Ishikawa (cell line): ENCODE results near the gene SCN2B.

Experiments used
- CEBPB ChIP-seq: IDR thresholded peaks from 2 replicates; pipeline ENCODE4 v1.6.1; 2012
- CREB1 ChIP-seq: IDR thresholded peaks from 2 replicates; pipeline ENCODE4 v1.6.1; 2012; ENCODE audit warnings: low read depth
- EGR1 ChIP-seq: IDR thresholded peaks from 2 replicates; pipeline ENCODE4 v1.6.1; 2012
- EP300 ChIP-seq: IDR thresholded peaks from 2 replicates; pipeline ENCODE4 v1.6.1; 2012; ENCODE audit warnings: borderline replicate concordance
- FOXM1 ChIP-seq: IDR thresholded peaks from 2 replicates; pipeline ENCODE4 v1.6.1; 2012; ENCODE audit warnings: low read depth, borderline replicate concordance
- NFIC ChIP-seq: IDR thresholded peaks from 2 replicates; pipeline ENCODE4 v1.6.1; 2012
- RAD21 ChIP-seq: IDR thresholded peaks from 2 replicates; pipeline ENCODE4 v1.6.1; 2012; ENCODE audit warnings: low read depth
- TAF1 ChIP-seq: IDR thresholded peaks from 2 replicates; pipeline ENCODE4 v1.6.1; 2012; ENCODE audit warnings: low read depth, mild to moderate bottlenecking
- TCF12 ChIP-seq: IDR thresholded peaks from 2 replicates; pipeline ENCODE4 v1.6.1; 2012; ENCODE audit warnings: low read depth
- TEAD4 ChIP-seq: IDR thresholded peaks from 2 replicates; pipeline ENCODE4 v1.6.1; 2012
- YY1 ChIP-seq: IDR thresholded peaks from 2 replicates; pipeline ENCODE4 v1.6.1; 2012; ENCODE audit warnings: low read depth
- ZBTB7A ChIP-seq: IDR thresholded peaks from 2 replicates; pipeline ENCODE4 v1.6.1; 2012; ENCODE audit warnings: low read depth
- TF ChIP-seq, protein P1 (sequence below): IDR thresholded peaks from 2 replicates; pipeline ENCODE4 v1.6.1; 2012
- TF ChIP-seq, protein P2 (sequence below): IDR thresholded peaks from 2 replicates; pipeline ENCODE4 v1.6.1; 2012; ENCODE audit warnings: low read depth, mild to moderate bottlenecking
- TF ChIP-seq, protein P3 (sequence below): IDR thresholded peaks from 2 replicates; pipeline ENCODE4 v1.6.1; 2012

SCN2B gene, protein sequence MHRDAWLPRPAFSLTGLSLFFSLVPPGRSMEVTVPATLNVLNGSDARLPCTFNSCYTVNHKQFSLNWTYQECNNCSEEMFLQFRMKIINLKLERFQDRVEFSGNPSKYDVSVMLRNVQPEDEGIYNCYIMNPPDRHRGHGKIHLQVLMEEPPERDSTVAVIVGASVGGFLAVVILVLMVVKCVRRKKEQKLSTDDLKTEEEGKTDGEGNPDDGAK

DNA sequence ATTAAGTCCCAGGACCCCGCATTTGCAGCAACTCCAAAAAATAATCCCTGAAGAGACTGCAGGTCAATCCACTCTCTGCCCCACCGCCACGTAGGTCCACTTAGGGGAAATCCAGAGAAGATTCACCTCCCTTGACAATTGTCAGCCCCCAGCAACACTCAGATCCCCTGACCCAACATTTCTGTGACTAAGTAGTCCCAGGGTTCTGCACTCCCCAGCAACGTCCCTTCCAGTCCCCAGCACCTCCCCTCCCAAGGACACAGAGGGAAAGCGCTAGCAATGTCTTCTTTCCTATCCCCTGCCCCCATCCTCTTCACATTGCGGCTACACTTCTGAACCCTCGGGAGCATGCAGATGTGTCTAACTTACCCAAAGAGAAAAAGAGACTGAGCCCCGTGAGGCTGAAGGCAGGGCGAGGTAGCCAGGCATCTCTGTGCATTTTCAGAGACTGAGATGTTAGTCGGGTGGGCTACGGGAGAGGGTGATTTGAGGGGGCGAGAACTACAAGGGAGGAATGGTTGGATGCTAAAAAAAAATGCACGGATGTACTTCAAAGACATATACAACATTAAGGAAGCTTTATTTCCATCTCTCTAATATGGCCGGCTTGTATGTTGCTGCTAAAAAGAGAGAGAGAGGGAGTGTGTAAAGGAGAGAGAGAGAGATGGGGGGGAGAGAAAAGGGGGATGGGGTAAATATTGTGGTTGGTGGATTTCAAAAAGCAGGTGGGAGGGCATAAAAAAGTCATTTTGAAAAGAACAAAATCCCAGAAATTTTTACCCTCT is at the start of gene SCN2B:
SCN2B (minus strand) TSS at position 647 of the 785 bp plus-strand sequence; CDS start at position 439, 208 bp downstream.
- no peak for TF ChIP-seq ZBTB7A
- TF ChIP-seq, protein P1, sequence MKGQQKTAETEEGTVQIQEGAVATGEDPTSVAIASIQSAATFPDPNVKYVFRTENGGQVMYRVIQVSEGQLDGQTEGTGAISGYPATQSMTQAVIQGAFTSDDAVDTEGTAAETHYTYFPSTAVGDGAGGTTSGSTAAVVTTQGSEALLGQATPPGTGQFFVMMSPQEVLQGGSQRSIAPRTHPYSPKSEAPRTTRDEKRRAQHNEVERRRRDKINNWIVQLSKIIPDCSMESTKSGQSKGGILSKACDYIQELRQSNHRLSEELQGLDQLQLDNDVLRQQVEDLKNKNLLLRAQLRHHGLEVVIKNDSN, result no peak
- TF ChIP-seq NFIC, result no peak

DNA sequence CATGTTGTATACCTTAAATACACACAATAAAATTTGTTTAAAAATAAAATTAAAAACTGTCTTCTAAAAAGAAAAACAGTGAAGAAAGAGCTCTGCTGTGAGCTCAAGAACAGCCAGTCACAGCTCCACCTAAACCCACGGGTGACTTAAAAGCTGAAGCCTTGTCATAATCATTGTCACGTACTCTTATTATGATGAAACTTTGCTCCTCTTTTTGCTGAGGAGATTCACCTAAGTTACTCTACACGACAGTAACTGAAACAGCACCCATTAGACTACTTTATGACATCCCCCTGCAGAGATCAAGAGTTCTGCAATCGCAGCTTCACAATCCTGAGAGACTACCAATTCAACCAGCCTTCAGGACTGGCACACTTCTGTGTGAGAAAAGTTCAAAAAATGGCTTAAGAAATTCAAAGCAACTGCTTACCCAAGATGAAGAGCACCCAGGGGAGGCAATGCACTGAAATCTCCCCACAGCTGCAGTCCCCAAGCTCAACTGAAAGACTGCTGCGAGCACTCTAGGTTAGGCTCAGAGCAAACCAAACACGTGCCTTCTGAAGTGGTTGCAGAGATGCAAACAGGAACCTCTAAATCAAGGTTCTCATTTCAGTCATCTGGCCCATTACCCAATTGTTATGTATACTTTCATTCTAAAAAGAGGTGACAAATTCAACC is 48.2 kb upstream of the SCN2B start, which contains the start of gene JAML:
JAML (minus strand) TSS at position 501 of the 678 bp plus-strand sequence. CDS start 10,145 bp downstream, outside the sequence.
- TF ChIP-seq TAF1 (no peak), CREB1 (no peak), TCF12 (no peak), EP300 (no peak), EGR1 (no peak), FOXM1 (no peak), ZBTB7A (no peak), CEBPB (no peak), NFIC (no peak)
- TF ChIP-seq, protein P1, result no peak
- TF ChIP-seq, protein P2, sequence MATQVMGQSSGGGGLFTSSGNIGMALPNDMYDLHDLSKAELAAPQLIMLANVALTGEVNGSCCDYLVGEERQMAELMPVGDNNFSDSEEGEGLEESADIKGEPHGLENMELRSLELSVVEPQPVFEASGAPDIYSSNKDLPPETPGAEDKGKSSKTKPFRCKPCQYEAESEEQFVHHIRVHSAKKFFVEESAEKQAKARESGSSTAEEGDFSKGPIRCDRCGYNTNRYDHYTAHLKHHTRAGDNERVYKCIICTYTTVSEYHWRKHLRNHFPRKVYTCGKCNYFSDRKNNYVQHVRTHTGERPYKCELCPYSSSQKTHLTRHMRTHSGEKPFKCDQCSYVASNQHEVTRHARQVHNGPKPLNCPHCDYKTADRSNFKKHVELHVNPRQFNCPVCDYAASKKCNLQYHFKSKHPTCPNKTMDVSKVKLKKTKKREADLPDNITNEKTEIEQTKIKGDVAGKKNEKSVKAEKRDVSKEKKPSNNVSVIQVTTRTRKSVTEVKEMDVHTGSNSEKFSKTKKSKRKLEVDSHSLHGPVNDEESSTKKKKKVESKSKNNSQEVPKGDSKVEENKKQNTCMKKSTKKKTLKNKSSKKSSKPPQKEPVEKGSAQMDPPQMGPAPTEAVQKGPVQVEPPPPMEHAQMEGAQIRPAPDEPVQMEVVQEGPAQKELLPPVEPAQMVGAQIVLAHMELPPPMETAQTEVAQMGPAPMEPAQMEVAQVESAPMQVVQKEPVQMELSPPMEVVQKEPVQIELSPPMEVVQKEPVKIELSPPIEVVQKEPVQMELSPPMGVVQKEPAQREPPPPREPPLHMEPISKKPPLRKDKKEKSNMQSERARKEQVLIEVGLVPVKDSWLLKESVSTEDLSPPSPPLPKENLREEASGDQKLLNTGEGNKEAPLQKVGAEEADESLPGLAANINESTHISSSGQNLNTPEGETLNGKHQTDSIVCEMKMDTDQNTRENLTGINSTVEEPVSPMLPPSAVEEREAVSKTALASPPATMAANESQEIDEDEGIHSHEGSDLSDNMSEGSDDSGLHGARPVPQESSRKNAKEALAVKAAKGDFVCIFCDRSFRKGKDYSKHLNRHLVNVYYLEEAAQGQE, result no peak

DNA sequence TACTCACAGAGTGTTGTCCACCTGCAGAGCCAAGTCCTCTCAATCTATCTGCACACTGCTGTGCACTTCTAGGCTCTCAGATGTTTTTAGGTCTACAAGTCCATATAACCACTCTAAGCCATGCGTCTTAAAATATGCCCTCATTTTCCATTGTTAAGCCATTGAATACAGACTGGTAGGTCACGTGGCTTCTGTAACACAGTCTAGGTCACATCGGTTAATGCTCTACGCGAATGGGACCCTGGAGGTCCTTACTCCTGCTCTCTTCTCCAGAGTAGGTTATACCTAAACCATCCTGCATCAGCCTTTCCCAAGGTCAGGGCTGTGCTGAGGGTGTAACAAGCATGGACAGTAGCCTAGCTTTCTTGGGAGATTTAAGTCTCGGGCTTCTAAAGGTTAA is 47.6 kb upstream of the SCN2B start:
- TF ChIP-seq CEBPB (no peak), TCF12 (no peak), EGR1 (no peak), NFIC (no peak)

DNA sequence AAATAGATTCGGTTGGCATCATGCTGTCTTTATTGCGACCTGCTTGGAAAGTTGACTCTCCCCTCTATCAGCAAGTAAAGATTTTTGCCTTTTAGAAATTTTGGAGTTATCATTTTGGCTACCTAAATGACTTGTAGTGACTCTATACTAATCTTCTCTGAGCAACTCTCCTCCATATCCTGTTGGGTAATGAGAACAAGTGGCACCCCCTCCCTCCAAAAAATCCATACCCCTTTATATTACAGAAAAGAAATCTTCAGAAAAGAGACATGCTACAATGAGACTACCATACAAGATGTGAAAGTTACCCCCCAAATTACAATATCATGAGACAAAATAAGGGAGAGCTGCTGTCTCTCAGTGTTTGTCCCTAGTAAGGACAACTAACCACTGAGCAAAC is 47.1 kb upstream of the SCN2B start:
- TF ChIP-seq FOXM1, result no peak

DNA sequence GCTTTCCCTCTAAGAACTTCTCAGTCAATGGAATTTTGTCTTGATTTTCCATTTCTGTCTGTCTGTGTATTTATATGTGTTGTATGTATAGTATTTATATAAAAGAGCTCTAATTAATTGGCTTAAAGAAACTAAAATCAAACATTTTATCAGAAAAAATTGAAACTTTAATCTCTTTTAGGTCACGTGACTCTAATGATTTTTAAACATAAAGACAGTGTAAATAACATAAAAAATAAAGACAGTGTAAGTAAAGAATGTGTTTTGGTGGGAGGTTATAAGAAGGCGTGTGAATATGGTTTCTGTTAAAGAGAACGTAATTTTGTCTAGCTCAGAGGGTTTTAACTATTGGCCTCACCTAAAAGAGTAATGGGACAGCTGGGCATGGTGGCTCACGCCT is 46.0 kb upstream of the SCN2B start:
- TF ChIP-seq, protein P1, result no peak
- TF ChIP-seq RAD21 (no peak), CEBPB (no peak), NFIC (no peak), FOXM1 (no peak), EP300 (no peak), YY1 (no peak), TAF1 (no peak), EGR1 (no peak), TEAD4 (no peak), TCF12 (no peak), CREB1 (no peak), ZBTB7A (no peak)
- TF ChIP-seq, protein P2, result no peak
- TF ChIP-seq, protein P3, sequence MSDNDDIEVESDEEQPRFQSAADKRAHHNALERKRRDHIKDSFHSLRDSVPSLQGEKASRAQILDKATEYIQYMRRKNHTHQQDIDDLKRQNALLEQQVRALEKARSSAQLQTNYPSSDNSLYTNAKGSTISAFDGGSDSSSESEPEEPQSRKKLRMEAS, result no peak

DNA sequence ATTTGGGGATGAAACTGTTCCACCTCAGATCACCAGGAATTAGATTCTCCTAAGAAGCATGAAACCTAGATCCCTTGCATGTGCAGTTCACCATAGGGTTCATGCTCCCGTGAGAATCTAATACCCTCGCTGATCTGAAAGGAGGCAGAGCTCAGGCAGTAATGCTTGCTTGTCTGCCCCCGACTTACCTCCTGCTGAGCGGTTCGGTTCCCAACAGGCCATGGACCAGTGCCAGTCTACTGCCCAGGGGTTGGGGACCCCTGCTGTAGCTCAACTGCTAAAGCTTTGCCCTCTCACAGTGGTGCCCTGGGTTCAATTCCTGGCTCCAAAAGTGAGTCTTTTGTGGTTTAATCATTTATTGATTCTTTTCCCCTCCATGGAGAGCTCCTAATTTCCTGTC is 45.0 kb upstream of the SCN2B start:
- no peak for TF ChIP-seq TCF12
- no peak for TF ChIP-seq FOXM1
- TF ChIP-seq NFIC, result no peak
- TF ChIP-seq, protein P2, result no peak
- TF ChIP-seq, protein P1, result no peak
- TF ChIP-seq YY1, result no peak
- TF ChIP-seq TEAD4, result no peak
- TF ChIP-seq RAD21, result no peak
- TF ChIP-seq ZBTB7A, result no peak
- TF ChIP-seq EP300, result no peak
- TF ChIP-seq, protein P3, result no peak
- TF ChIP-seq CREB1, result no peak
- no peak for TF ChIP-seq TAF1
- no peak for TF ChIP-seq CEBPB
- TF ChIP-seq EGR1, result no peak
